SK-N-SH (cell line): ENCODE measurements around the gene MYLK.

Experiments
- EP300 ChIP-seq, 2 experiments: IDR thresholded peaks; 2 replicates each; pipeline versions ENCODE4 v1.4.0 to v1.6.1; 2012; ENCODE audit warnings: borderline replicate concordance in 1 of 2, low read depth in 1 of 2, low read length in 1 of 2
- PBX3 ChIP-seq: IDR thresholded peaks from 2 replicates; pipeline ENCODE4; 2012
- POLR2AphosphoS5 ChIP-seq: IDR thresholded peaks from 2 replicates; pipeline ENCODE4 v1.6.1; 2012; ENCODE audit warnings: low read depth, low read length
- TEAD4 ChIP-seq: IDR thresholded peaks from 2 replicates; pipeline ENCODE4 v1.4.0; 2012; ENCODE audit warnings: mild to moderate bottlenecking, borderline replicate concordance; ENCODE audit not compliant: insufficient read depth
- YY1 ChIP-seq: IDR thresholded peaks from 2 replicates; pipeline ENCODE4 v1.4.0; 2012; ENCODE audit warnings: low read depth, mild to moderate bottlenecking
- ZBTB33 ChIP-seq: IDR thresholded peaks from 2 replicates; pipeline ENCODE4 v1.4.0; 2012; ENCODE audit warnings: low read depth, borderline replicate concordance
- TF ChIP-seq, protein P1 (sequence below): fragments of 200-600 bp; sonication (generic); IDR thresholded peaks from 2 replicates; pipeline ENCODE4 v1.6.1; 2017; ENCODE audit warnings: antibody characterized with exemption, mild to moderate bottlenecking, moderate library complexity
- TF ChIP-seq, protein P2 (sequence below): fragments of 150-350 bp; IDR thresholded peaks from 2 replicates; pipeline ENCODE4 v1.6.1; 2017; ENCODE audit warnings: antibody characterized with exemption, low read length, low read depth, borderline replicate concordance
- TF ChIP-seq, protein P3 (sequence below): IDR thresholded peaks from 2 replicates; pipeline ENCODE4 v1.6.1; 2012; ENCODE audit warnings: mild to moderate bottlenecking, low read depth, low read length, moderate library complexity

DNA sequence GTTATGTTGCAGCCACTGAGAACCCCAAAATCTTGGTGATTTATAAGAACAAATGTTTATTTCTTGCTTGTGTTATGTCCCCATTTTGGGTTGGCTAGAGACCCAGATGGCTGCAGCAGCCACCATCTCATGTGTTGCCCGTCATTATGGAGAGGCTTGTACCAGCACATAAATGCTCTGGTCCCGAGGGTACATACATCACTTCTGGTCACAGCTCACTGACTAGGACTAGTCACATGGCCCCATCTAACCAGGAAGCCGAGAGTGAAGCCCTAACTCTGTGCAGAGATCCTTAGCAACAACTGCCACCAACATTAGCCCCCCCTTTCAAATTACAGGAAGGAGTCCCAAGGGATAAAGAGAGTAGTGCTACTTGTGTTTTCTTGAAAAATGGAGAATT is 273.8 kb downstream of the MYLK start:
- TF ChIP-seq, protein P1, sequence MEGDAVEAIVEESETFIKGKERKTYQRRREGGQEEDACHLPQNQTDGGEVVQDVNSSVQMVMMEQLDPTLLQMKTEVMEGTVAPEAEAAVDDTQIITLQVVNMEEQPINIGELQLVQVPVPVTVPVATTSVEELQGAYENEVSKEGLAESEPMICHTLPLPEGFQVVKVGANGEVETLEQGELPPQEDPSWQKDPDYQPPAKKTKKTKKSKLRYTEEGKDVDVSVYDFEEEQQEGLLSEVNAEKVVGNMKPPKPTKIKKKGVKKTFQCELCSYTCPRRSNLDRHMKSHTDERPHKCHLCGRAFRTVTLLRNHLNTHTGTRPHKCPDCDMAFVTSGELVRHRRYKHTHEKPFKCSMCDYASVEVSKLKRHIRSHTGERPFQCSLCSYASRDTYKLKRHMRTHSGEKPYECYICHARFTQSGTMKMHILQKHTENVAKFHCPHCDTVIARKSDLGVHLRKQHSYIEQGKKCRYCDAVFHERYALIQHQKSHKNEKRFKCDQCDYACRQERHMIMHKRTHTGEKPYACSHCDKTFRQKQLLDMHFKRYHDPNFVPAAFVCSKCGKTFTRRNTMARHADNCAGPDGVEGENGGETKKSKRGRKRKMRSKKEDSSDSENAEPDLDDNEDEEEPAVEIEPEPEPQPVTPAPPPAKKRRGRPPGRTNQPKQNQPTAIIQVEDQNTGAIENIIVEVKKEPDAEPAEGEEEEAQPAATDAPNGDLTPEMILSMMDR, result no peak
- no peak for TF ChIP-seq POLR2AphosphoS5
- TF ChIP-seq YY1, result no peak
- TF ChIP-seq, protein P2, sequence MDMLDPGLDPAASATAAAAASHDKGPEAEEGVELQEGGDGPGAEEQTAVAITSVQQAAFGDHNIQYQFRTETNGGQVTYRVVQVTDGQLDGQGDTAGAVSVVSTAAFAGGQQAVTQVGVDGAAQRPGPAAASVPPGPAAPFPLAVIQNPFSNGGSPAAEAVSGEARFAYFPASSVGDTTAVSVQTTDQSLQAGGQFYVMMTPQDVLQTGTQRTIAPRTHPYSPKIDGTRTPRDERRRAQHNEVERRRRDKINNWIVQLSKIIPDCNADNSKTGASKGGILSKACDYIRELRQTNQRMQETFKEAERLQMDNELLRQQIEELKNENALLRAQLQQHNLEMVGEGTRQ, result no peak
- TF ChIP-seq, protein P3, sequence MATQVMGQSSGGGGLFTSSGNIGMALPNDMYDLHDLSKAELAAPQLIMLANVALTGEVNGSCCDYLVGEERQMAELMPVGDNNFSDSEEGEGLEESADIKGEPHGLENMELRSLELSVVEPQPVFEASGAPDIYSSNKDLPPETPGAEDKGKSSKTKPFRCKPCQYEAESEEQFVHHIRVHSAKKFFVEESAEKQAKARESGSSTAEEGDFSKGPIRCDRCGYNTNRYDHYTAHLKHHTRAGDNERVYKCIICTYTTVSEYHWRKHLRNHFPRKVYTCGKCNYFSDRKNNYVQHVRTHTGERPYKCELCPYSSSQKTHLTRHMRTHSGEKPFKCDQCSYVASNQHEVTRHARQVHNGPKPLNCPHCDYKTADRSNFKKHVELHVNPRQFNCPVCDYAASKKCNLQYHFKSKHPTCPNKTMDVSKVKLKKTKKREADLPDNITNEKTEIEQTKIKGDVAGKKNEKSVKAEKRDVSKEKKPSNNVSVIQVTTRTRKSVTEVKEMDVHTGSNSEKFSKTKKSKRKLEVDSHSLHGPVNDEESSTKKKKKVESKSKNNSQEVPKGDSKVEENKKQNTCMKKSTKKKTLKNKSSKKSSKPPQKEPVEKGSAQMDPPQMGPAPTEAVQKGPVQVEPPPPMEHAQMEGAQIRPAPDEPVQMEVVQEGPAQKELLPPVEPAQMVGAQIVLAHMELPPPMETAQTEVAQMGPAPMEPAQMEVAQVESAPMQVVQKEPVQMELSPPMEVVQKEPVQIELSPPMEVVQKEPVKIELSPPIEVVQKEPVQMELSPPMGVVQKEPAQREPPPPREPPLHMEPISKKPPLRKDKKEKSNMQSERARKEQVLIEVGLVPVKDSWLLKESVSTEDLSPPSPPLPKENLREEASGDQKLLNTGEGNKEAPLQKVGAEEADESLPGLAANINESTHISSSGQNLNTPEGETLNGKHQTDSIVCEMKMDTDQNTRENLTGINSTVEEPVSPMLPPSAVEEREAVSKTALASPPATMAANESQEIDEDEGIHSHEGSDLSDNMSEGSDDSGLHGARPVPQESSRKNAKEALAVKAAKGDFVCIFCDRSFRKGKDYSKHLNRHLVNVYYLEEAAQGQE, result no peak
- TF ChIP-seq TEAD4, result no peak
- no peak for TF ChIP-seq EP300 (IDR thresholded peaks at IDR 0.05; ENCODE audit: borderline replicate concordance in 1 of 2, low read depth in 1 of 2, low read length in 1 of 2)
- no peak for TF ChIP-seq PBX3
- no peak for TF ChIP-seq ZBTB33
